Body of pancreas (tissue), 4 donors: ENCODE data around the gene GPSM3. TPM values are rescaled to one million over a fixed set of nuclear protein-coding genes. Genes with fewer than 3 reads are reported as not detected.
"Not testable (repeated sequence)": the region's sequence is repeated elsewhere in the genome, so short reads cannot be mapped to it uniquely, and the experiment has no call there.

Source experiments
- ATAC-seq: fragments of 150-250 bp; one replicate; pipeline ENCODE4 v1.9.1; 2016
- DNase-seq, 4 donors: peaks; one replicate each; pipeline ENCODE4 v3.0.0-alpha.2; 2019
- H3K27ac ChIP-seq, 4 donors: fragments of 200-600 bp; sonication (generic); 1 replicate in 3 of 4; 2 replicates in 1 of 4; pipeline versions ENCODE4 v1.5.1 to v1.6.1; 2016 to 2019; ENCODE audit warnings: mild to moderate bottlenecking in 1 of 4, mixed read lengths in 1 of 4, moderate library complexity in 1 of 4
- H3K27me3 ChIP-seq, 2 donors: fragments of 200-600 bp; sonication (generic); one replicate each; pipeline ENCODE4 v1.6.0; 2016; ENCODE audit warnings: mild to moderate bottlenecking in 1 of 2
- H3K36me3 ChIP-seq, 2 donors: fragments of 200-600 bp; sonication (generic); replicated peaks in 1 of 2; 2 replicates each; pipeline ENCODE4 v1.5.1; 2016; ENCODE audit warnings: low read depth in 2 of 2; ENCODE audit not compliant: insufficient read depth in 1 of 2
- H3K4me1 ChIP-seq: fragments of 200-600 bp; sonication (generic); one replicate; pipeline ENCODE4 v1.6.0; 2016
- H3K4me3 ChIP-seq, 2 donors: fragments of 200-600 bp; sonication (generic); 1 replicate in 1 of 2; 2 replicates in 1 of 2; pipeline ENCODE4 v1.5.1; 2016 to 2019
- H3K9me3 ChIP-seq, 3 donors: fragments of 200-600 bp; sonication (generic); 1 replicate in 2 of 3; 2 replicates in 1 of 3; pipeline ENCODE4 v1.5.1; 2016
- POLR2A ChIP-seq, 3 donors: fragments of 450-650 bp; IDR thresholded peaks; one replicate each; pipeline ENCODE4 v1.6.1; 2016; ENCODE audit warnings: antibody characterized with exemption in 3 of 3, mild to moderate bottlenecking in 2 of 3
- WGBS, 2 donors: methylation state at CpG; one replicate each; pipeline ENCODE4 v1.1.5; 2017; 5-methylcytosine and 5-hydroxymethylcytosine counted together
- intact Hi-C: fragments of 100-400 bp; cut with DNase I; formaldehyde crosslinking; loops from one replicate; pipeline ENCODE4 v1.15.1; 2023
- total RNA-seq, 2 donors: library from RNA; depleted of rRNA; stranded (reverse); fragments of >200 nt; gene quantifications; one replicate each; pipeline ENCODE4 v1.1.0, GENCODE V29; 2016
- TF ChIP-seq, protein P1 (sequence below), 7 experiments: fragments of 450-650 bp in 4 of 7; fragments of 200-600 bp in 3 of 7; sonication (generic) in 3 of 7; IDR thresholded peaks; one replicate each; pipeline ENCODE4 v1.5.1; 2016 to 2019; ENCODE audit warnings: antibody characterized with exemption in 7 of 7

GPSM3 gene
- total RNA-seq, 2 donors from 2014 or later: 1.3 to 6.0 TPM

GRCh38 chr6:32212076-32212760 is 19.8 kb upstream of the GPSM3 start:
- no peaks in the 10 kb centered on the region for H3K36me3 ChIP-seq
- no peak overlapping the region for H3K4me3 ChIP-seq
- 73 to 78% methylated on average over 7 to 12 of the region's 12 CpGs for WGBS, 2 donors
- no peak for ATAC-seq
- intact Hi-C loops: no loop called here
- no peaks in the 10 kb centered on the region for H3K9me3 ChIP-seq
- TF ChIP-seq, protein P1, sequence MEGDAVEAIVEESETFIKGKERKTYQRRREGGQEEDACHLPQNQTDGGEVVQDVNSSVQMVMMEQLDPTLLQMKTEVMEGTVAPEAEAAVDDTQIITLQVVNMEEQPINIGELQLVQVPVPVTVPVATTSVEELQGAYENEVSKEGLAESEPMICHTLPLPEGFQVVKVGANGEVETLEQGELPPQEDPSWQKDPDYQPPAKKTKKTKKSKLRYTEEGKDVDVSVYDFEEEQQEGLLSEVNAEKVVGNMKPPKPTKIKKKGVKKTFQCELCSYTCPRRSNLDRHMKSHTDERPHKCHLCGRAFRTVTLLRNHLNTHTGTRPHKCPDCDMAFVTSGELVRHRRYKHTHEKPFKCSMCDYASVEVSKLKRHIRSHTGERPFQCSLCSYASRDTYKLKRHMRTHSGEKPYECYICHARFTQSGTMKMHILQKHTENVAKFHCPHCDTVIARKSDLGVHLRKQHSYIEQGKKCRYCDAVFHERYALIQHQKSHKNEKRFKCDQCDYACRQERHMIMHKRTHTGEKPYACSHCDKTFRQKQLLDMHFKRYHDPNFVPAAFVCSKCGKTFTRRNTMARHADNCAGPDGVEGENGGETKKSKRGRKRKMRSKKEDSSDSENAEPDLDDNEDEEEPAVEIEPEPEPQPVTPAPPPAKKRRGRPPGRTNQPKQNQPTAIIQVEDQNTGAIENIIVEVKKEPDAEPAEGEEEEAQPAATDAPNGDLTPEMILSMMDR (IDR thresholded peaks at IDR 0.05): no peak
- no peak for TF ChIP-seq POLR2A (IDR thresholded peaks at IDR 0.05)
- H3K27me3 ChIP-seq: no peaks in the 10 kb centered on the region
- no peaks in the 10 kb centered on the region for H3K4me1 ChIP-seq
- DNase-seq: no peak
- no peak overlapping the region for H3K27ac ChIP-seq

- ATAC-seq, H3K36me3 ChIP-seq, H3K9me3 ChIP-seq, H3K4me3 ChIP-seq, H3K27ac ChIP-seq, H3K4me1 ChIP-seq, DNase-seq, H3K27me3 ChIP-seq, intact Hi-C loops: not testable (repeated sequence)
- 83 to 85% methylated on average over 4 of the region's 4 CpGs for WGBS, 2 donors
Observed at GRCh38 chr6:32211432-32211831, 19.0 kb upstream of the GPSM3 start.

GRCh38 chr6:32210191-32210601 is 17.8 kb upstream of the GPSM3 start:
- H3K27ac ChIP-seq: no peak overlapping the region
- no peak for ATAC-seq
- intact Hi-C loops: no loop called here
- no peak for DNase-seq
- 70 to 77% methylated on average over 5 of the region's 5 CpGs for WGBS, 2 donors
- H3K4me3 ChIP-seq: no peak overlapping the region
- no peaks in the 10 kb centered on the region for H3K27me3 ChIP-seq
- TF ChIP-seq POLR2A (IDR thresholded peaks at IDR 0.05): no peak
- TF ChIP-seq, protein P1 (IDR thresholded peaks at IDR 0.05): no peak
- H3K9me3 ChIP-seq: no peaks in the 10 kb centered on the region
- H3K4me1 ChIP-seq: no peaks in the 10 kb centered on the region
- no peaks in the 10 kb centered on the region for H3K36me3 ChIP-seq

DNA sequence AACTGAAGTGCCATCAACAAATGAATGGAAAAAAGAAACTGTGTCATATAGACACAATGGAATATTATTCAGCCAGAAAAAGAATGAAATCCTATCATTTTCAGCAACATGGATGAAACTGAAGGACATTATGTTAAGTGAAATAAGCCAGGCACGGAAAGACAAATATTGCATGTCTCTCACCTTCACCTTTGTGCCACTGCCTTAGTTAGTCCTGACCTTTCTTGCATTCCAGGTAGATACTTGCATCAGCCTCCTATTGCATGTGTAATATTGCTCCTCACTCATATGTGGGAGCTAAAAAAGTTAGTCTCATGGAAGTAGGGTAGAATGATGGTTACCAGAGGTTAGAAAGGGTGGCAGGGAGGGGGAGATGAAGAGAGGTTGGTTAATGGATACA is 16.6 kb upstream of the GPSM3 start:
- no peak for DNase-seq
- TF ChIP-seq, protein P1 (IDR thresholded peaks at IDR 0.05): no peak
- TF ChIP-seq POLR2A (IDR thresholded peaks at IDR 0.05): no peak
- Histone ChIP-seq H3K9me3 (no peaks in the 10 kb centered on the region), H3K36me3 (no peaks in the 10 kb centered on the region), H3K4me1 (no peaks in the 10 kb centered on the region), H3K27me3 (no peaks in the 10 kb centered on the region), H3K27ac (no peak overlapping the region), H3K4me3 (no peak overlapping the region)
- WGBS, 2 donors: 56 to 66% methylated on average over 1 of the region's 1 CpG
- no peak for ATAC-seq
- intact Hi-C loops: no loop called here

DNA sequence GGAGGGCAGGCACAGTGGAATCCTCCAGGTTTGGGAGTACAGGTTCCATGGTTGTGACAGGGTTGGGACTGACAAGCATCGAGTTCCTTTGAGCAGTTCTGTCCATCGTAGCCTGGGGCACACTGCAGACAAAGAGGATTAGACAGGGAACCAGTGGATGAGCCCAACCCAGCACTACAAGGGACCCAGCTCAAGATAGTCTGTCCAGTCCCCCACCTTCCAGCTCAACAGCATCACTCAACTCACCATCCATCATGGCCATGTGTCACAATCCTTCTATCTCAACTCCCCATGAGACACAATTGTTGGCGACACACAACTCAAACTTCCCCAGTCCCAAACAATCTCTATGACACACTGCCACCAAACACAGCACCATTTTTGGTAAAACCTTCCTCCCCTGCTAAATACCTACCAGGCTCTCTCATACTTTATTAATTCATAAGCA is 11.8 kb upstream of the GPSM3 start:
- Histone ChIP-seq H3K27ac (no peak overlapping the region), H3K9me3 (no peaks in the 10 kb centered on the region), H3K4me3 (no peak overlapping the region), H3K36me3 (no peaks in the 10 kb centered on the region), H3K27me3 (no peaks in the 10 kb centered on the region), H3K4me1 (no peaks in the 10 kb centered on the region)
- TF ChIP-seq POLR2A (IDR thresholded peaks at IDR 0.05): no peak
- TF ChIP-seq, protein P1 (IDR thresholded peaks at IDR 0.05): no peak
- DNase-seq: no peak
- intact Hi-C loops: no loop called here
- peak; percentile 35 for ATAC-seq
- WGBS, 2 donors: 64 to 87% methylated on average over 3 of the region's 3 CpGs
